ENCODE results near the gene CAPN10.
A peak's percentile ranks its signal among the peaks of the same experiment; 100 is the strongest.

CAPN10 gene

GRCh38 chr2:240591226-240591625 is 4.7 kb downstream of the CAPN10 start:
- H3K27ac ChIP-seq = no peak overlapping the region
- TF ChIP-seq, protein P1, sequence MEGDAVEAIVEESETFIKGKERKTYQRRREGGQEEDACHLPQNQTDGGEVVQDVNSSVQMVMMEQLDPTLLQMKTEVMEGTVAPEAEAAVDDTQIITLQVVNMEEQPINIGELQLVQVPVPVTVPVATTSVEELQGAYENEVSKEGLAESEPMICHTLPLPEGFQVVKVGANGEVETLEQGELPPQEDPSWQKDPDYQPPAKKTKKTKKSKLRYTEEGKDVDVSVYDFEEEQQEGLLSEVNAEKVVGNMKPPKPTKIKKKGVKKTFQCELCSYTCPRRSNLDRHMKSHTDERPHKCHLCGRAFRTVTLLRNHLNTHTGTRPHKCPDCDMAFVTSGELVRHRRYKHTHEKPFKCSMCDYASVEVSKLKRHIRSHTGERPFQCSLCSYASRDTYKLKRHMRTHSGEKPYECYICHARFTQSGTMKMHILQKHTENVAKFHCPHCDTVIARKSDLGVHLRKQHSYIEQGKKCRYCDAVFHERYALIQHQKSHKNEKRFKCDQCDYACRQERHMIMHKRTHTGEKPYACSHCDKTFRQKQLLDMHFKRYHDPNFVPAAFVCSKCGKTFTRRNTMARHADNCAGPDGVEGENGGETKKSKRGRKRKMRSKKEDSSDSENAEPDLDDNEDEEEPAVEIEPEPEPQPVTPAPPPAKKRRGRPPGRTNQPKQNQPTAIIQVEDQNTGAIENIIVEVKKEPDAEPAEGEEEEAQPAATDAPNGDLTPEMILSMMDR (conservative IDR thresholded peaks at IDR 0.05) = no peak

DNA sequence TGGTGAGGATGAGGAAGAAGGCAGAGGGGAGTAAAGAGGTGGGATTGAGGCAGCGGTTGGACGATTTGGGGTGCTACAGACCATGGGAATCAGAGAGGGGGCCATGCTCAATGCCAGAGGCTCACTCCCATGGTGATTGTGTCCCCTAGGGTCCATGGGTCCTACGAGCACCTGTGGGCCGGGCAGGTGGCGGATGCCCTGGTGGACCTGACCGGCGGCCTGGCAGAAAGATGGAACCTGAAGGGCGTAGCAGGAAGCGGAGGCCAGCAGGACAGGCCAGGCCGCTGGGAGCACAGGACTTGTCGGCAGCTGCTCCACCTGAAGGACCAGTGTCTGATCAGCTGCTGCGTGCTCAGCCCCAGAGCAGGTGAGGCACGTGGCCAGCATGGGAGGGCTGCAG is 5.2 kb downstream of the CAPN10 start:
- no peak overlapping the region for H3K27ac ChIP-seq
- TF ChIP-seq, protein P1 (conservative IDR thresholded peaks at IDR 0.05) = no peak

- TF ChIP-seq, protein P1 (conservative IDR thresholded peaks at IDR 0.05) = no peak
- no peak overlapping the region for H3K27ac ChIP-seq
Measured at GRCh38 chr2:240593026-240593702, 6.6 kb downstream of the CAPN10 start.

DNA sequence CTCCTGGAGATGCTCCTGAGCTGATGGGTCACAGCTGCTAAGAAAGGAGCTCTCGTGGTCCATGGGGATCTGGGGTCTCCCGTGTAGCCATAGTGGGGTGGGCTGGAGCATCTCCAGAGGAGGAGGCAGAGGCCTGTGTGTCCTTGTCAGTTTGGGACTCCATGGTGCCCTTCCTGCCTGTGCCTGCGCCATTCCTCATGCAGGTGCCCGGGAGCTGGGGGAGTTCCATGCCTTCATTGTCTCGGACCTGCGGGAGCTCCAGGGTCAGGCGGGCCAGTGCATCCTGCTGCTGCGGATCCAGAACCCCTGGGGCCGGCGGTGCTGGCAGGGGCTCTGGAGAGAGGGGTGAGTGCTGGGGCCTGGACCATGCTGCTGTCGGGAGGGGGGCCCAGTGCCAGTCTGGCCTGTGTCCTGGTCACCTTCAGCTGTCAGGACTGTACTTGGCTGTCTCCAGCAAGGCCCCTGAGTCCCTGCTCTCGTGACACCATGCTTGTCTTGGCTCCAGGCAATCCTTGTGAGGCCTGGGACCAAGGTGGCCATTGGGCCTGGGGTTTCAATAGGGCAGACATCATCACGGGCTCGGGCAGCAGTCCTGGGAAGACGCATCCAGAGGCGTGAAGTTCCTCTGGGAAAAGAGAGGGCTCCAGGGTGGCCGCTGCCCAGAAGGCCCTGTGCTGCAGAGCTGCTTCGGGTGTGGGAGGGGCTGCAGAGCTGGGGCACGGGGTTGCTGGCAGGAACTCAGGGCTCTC is 7.3 kb downstream of the CAPN10 start:
- H3K27ac ChIP-seq = no peak overlapping the region
- TF ChIP-seq, protein P1 (conservative IDR thresholded peaks at IDR 0.05) = no peak

DNA sequence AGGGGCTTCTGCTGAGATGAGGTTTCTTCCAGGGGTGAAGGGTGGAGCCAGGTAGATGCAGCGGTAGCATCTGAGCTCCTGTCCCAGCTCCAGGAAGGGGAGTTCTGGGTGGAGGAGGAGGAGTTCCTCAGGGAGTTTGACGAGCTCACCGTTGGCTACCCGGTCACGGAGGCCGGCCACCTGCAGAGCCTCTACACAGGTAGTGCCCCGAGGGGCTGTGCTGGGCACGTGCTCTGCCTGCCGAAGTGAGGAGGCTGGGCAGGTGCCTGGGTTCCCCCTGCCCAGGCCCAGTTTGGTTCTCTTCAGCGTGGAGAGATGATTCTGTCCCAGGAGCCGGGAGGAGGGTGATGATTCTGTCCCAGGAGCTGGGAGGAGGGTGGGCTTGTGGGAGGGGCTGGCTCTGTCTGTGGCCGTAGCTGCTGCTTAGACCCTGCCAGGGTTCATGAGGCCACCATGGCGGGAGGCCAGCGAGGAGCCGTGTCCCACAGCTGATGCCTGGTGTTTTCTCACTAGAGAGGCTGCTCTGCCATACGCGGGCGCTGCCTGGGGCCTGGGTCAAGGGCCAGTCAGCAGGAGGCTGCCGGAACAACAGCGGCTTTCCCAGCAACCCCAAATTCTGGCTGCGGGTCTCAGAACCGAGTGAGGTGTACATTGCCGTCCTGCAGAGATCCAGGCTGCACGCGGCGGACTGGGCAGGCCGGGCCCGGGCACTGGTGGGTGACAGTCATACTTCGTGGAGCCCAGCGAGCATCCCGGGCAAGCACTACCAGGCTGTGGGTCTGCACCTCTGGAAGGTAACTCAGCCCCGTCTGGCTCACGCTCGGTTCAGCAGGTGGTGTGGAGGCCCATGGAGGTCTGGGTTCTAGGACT is 8.2 kb downstream of the CAPN10 start:
- TF ChIP-seq, protein P1 (conservative IDR thresholded peaks at IDR 0.05) = no peak
- no peak overlapping the region for H3K27ac ChIP-seq

DNA sequence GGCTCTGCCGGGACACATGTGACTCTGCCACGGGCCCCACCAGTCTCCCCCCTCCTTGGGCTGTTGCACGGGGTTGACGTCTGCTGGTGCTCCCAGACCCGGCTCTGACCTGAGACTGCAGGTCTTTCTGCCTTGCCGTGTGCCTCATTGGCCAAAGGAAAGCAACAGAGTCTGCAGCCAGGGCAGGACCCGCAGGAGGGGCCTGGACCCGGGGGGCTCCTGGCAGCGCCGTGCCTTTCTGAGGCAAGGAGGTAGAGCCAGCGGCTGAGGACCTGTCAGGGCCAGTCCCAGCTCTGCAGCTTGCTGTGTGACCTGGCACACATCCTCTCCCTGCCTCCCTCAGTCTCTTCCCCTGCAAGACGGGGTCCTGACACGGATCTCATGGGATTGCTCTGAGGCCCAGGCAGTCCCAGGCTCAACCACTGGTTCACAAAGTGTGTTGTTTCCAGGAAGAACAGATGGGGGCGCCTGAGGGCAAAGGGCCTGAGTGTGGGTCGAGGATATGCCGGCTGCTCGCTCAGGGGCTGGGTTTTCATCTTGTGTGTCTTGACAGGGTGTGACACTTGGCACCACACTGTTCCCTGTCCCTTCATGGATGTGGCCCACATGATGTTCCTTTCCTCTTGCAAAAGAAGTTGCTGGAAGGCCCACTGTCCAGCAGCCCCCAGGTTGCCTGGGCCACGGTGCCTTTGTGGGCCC is 9.0 kb downstream of the CAPN10 start:
- H3K27ac ChIP-seq = peak overlapping the region; percentile 15; the same call in 1 of the 2 replicates
- TF ChIP-seq, protein P1 (conservative IDR thresholded peaks at IDR 0.05) = peak; percentile 31; the same call in 1 of the 2 replicates
